Fibroblast of lung (primary cell): ENCODE measurements around the gene EPS8L1. TPM values are rescaled to one million over a fixed set of nuclear protein-coding genes. Genes with fewer than 3 reads are reported as not detected.

Experiments
- DNase-seq, 2 donors: peaks; one replicate each; pipeline versions ENCODE4 v3.0.0 to v3.0.0-alpha.2; 2010; ENCODE audit warnings: low read depth in 2 of 2
- H2AFZ ChIP-seq: 2 replicates; pipeline ENCODE4 v1.5.1; 2012; ENCODE audit warnings: low read length, control low read depth, inconsistent platforms
- H3K27ac ChIP-seq: 2 replicates; pipeline ENCODE4 v1.5.1; 2011; ENCODE audit warnings: low read length, control low read depth; ENCODE audit not compliant: insufficient read depth
- H3K27me3 ChIP-seq: 2 replicates; pipeline ENCODE4 v1.5.1; 2011; ENCODE audit warnings: mild to moderate bottlenecking, low read length; ENCODE audit not compliant: control insufficient read depth, insufficient read depth
- H3K36me3 ChIP-seq: 2 replicates; pipeline ENCODE4 v1.5.1; 2011; ENCODE audit warnings: low read length; ENCODE audit not compliant: control insufficient read depth, insufficient read depth
- H3K4me1 ChIP-seq: 2 replicates; pipeline ENCODE4 v1.5.1; 2011; ENCODE audit warnings: low read length; ENCODE audit not compliant: control insufficient read depth, insufficient read depth; ENCODE audit errors: extremely low read depth
- H3K4me2 ChIP-seq: 2 replicates; pipeline ENCODE4 v1.5.1; 2011; ENCODE audit warnings: low read length, control low read depth; ENCODE audit not compliant: insufficient read depth; ENCODE audit errors: extremely low read depth
- H3K4me3 ChIP-seq, 4 experiments: fragments of 200-600 bp in 1 of 4; sonication (generic) in 1 of 4; replicated peaks in 1 of 4; 2 replicates each; pipeline ENCODE4 v1.5.1; 2011 to 2016; ENCODE audit warnings: low read length in 4 of 4, low read depth in 3 of 4, mild to moderate bottlenecking in 3 of 4, control low read depth in 2 of 4, inconsistent platforms in 1 of 4, mixed read lengths in 1 of 4; ENCODE audit not compliant: insufficient read depth in 1 of 4; ENCODE audit errors: control extremely low read depth in 1 of 4
- H3K79me2 ChIP-seq: 2 replicates; pipeline ENCODE4 v1.5.1; 2012; ENCODE audit warnings: mild to moderate bottlenecking, low read length, inconsistent platforms; ENCODE audit not compliant: control insufficient read depth, insufficient read depth
- H3K9ac ChIP-seq: 2 replicates; pipeline ENCODE4 v1.5.1; 2011; ENCODE audit warnings: mild to moderate bottlenecking, low read length, control low read depth; ENCODE audit not compliant: insufficient read depth
- H3K9me3 ChIP-seq: 2 replicates; pipeline ENCODE4 v1.5.1; 2012; ENCODE audit warnings: low read depth, low read length; ENCODE audit not compliant: control insufficient read depth, insufficient read depth
- H4K20me1 ChIP-seq: 2 replicates; pipeline ENCODE4 v1.5.1; 2011; ENCODE audit warnings: low read length; ENCODE audit not compliant: control insufficient read depth, insufficient read depth; ENCODE audit errors: extremely low read depth
- CTCF ChIP-seq, 2 donors: IDR thresholded peaks in 1 of 2; conservative IDR thresholded peaks in 1 of 2; 1 replicate in 1 of 2; 2 replicates in 1 of 2; pipeline ENCODE4 v1.5.1; 2011 to 2012; ENCODE audit warnings: low read length in 2 of 2, control low read depth in 1 of 2, inconsistent platforms in 1 of 2, low read depth in 1 of 2, mild to moderate bottlenecking in 1 of 2
- EZH2 ChIP-seq: IDR thresholded peaks from 2 replicates; pipeline ENCODE4 v1.5.1; 2012; ENCODE audit warnings: low read length, control low read depth, mild to moderate bottlenecking; ENCODE audit errors: missing control alignments
- polyA plus RNA-seq, 2 donors: library from polyadenylated mRNA; depleted of rRNA in 1 of 2; stranded (reverse) in 1 of 2; unstranded in 1 of 2; fragments of >200 nt; gene quantifications; 2 replicates each; pipeline ENCODE4 v1.2.1, GENCODE V29; 2011 to 2012; ENCODE audit warnings: missing spikeins in 1 of 2
- total RNA-seq: library from RNA; depleted of rRNA; stranded (reverse); fragments of >200 nt; gene quantifications from 2 replicates; pipeline ENCODE4 v1.2.1, GENCODE V29; 2014

The EPS8L1 gene
- total and polyA plus RNA-seq, 2 donors (not counting 1 experiment from before 2014, with no cell fraction given) = 0.17 to 1.9 TPM

- Histone ChIP-seq H3K79me2 (no peaks in the 10 kb centered on the region), H3K36me3 (no peaks in the 10 kb centered on the region), H2AFZ (no peak overlapping the region), H3K27me3 (no peaks in the 10 kb centered on the region), H4K20me1 (no peaks in the 10 kb centered on the region), H3K4me2 (no peak overlapping the region), H3K4me3 (no peak overlapping the region), H3K4me1 (no peaks in the 10 kb centered on the region), H3K9ac (no peak overlapping the region), H3K9me3 (no peaks in the 10 kb centered on the region), H3K27ac (no peak overlapping the region)
- DNase-seq = no peak
- TF ChIP-seq EZH2 (no peak), CTCF (conservative IDR thresholded peaks at IDR 0.05 in 1 of 2, IDR thresholded peaks at IDR 0.05 in 1 of 2; ENCODE audit: low read depth in 1 of 2, low read length in 2 of 2) (no peak)
Measured at GRCh38 chr19:55042688-55043087, 33.0 kb upstream of the EPS8L1 start.

- no peak overlapping the region for H3K9ac ChIP-seq
- H3K4me2 ChIP-seq = no peak overlapping the region
- H2AFZ ChIP-seq = no peak overlapping the region
- no peaks in the 10 kb centered on the region for H3K79me2 ChIP-seq
- no peak overlapping the region for H3K27ac ChIP-seq
- no peaks in the 10 kb centered on the region for H3K4me1 ChIP-seq
- no peak for TF ChIP-seq EZH2
- no peak for TF ChIP-seq CTCF (conservative IDR thresholded peaks at IDR 0.05 in 1 of 2, IDR thresholded peaks at IDR 0.05 in 1 of 2; ENCODE audit: low read depth in 1 of 2, low read length in 2 of 2)
- no peaks in the 10 kb centered on the region for H4K20me1 ChIP-seq
- no peaks in the 10 kb centered on the region for H3K27me3 ChIP-seq
- no peaks in the 10 kb centered on the region for H3K9me3 ChIP-seq
- no peak for DNase-seq
- H3K36me3 ChIP-seq = no peaks in the 10 kb centered on the region
- no peak overlapping the region for H3K4me3 ChIP-seq
Measured at GRCh38 chr19:55044286-55044685, 31.4 kb upstream of the EPS8L1 start.

GRCh38 chr19:55044771-55045716, 30.6 kb upstream of the EPS8L1 start:
- no peak overlapping the region for H2AFZ ChIP-seq
- DNase-seq = no peak
- no peak overlapping the region for H3K4me3 ChIP-seq
- H3K4me1 ChIP-seq = no peaks in the 10 kb centered on the region
- no peak overlapping the region for H3K4me2 ChIP-seq
- no peaks in the 10 kb centered on the region for H4K20me1 ChIP-seq
- TF ChIP-seq EZH2 (no peak), CTCF (conservative IDR thresholded peaks at IDR 0.05 in 1 of 2, IDR thresholded peaks at IDR 0.05 in 1 of 2; ENCODE audit: low read depth in 1 of 2, low read length in 2 of 2) (no peak)
- H3K9ac ChIP-seq = no peak overlapping the region
- no peak overlapping the region for H3K27ac ChIP-seq
- H3K9me3 ChIP-seq = no peaks in the 10 kb centered on the region
- no peaks in the 10 kb centered on the region for H3K27me3 ChIP-seq
- H3K79me2 ChIP-seq = no peaks in the 10 kb centered on the region
- no peaks in the 10 kb centered on the region for H3K36me3 ChIP-seq
